ENCODE results near the gene LTK.

The LTK gene

GRCh38 chr15:41482110-41482877 is 31.3 kb downstream of the LTK start:
- Histone ChIP-seq H3K9me3 (ENCODE audit: insufficient read depth, low read length, severe bottlenecking) (no peaks in the 10 kb centered on the region), H3K27ac (ENCODE audit: low read length) (no peak overlapping the region), H2AFZ (ENCODE audit: low read depth, low read length) (no peak overlapping the region), H3K36me3 (ENCODE audit: insufficient read depth, low read length) (peaks cover 48% of the 10 kb centered on the region), H3K9ac (ENCODE audit: low read depth, low read length) (no peak overlapping the region), H3K4me2 (ENCODE audit: insufficient read depth, low read length) (no peak overlapping the region), H4K20me1 (ENCODE audit: insufficient read depth, low read length) (no peaks in the 10 kb centered on the region), H3K4me3 (ENCODE audit: low read depth in 1 of 2, low read length in 2 of 2) (no peak overlapping the region), H3K79me2 (ENCODE audit: insufficient read depth, low read length) (no peaks in the 10 kb centered on the region), H3K4me1 (ENCODE audit: insufficient read depth, low read length) (no peaks in the 10 kb centered on the region), H3K27me3 (ENCODE audit: insufficient read depth, low read length, poor library complexity) (no peaks in the 10 kb centered on the region)
- ATAC-seq (ENCODE audit: insufficient read depth, low read depth), result no peak
- TF ChIP-seq CTCF (IDR thresholded peaks at IDR 0.05; ENCODE audit: borderline replicate concordance, extremely low read depth, low read length, poor library complexity, severe bottlenecking) (no peak), EZH2 (IDR thresholded peaks at IDR 0.05; ENCODE audit: borderline replicate concordance, low read depth, low read length, severe bottlenecking) (no peak)
- no peak for DNase-seq

- H3K9ac ChIP-seq (ENCODE audit: low read depth, low read length), result no peak overlapping the region
- no peaks in the 10 kb centered on the region for H3K27me3 ChIP-seq (ENCODE audit: insufficient read depth, low read length, poor library complexity)
- DNase-seq (no peak), ATAC-seq (ENCODE audit: insufficient read depth, low read depth) (no peak)
- H2AFZ ChIP-seq (ENCODE audit: low read depth, low read length), result no peak overlapping the region
- H4K20me1 ChIP-seq (ENCODE audit: insufficient read depth, low read length), result no peaks in the 10 kb centered on the region
- H3K36me3 ChIP-seq (ENCODE audit: insufficient read depth, low read length), result peaks cover 65% of the 10 kb centered on the region
- no peak for TF ChIP-seq EZH2 (IDR thresholded peaks at IDR 0.05; ENCODE audit: borderline replicate concordance, low read depth, low read length, severe bottlenecking)
- no peak for TF ChIP-seq CTCF (IDR thresholded peaks at IDR 0.05; ENCODE audit: borderline replicate concordance, extremely low read depth, low read length, poor library complexity, severe bottlenecking)
- no peak overlapping the region for H3K4me2 ChIP-seq (ENCODE audit: insufficient read depth, low read length)
- H3K4me1 ChIP-seq (ENCODE audit: insufficient read depth, low read length), result no peaks in the 10 kb centered on the region
- H3K79me2 ChIP-seq (ENCODE audit: insufficient read depth, low read length), result no peaks in the 10 kb centered on the region
- H3K4me3 ChIP-seq (ENCODE audit: low read depth in 1 of 2, low read length in 2 of 2), result no peak overlapping the region
- H3K27ac ChIP-seq (ENCODE audit: low read length), result no peak overlapping the region
- H3K9me3 ChIP-seq (ENCODE audit: insufficient read depth, low read length, severe bottlenecking), result no peaks in the 10 kb centered on the region
These were observed 33.1 kb downstream of the LTK start for GRCh38 chr15:41480396-41481140.

GRCh38 chr15:41476416-41477048 is 37.1 kb downstream of the LTK start:
- Histone ChIP-seq H2AFZ (ENCODE audit: low read depth, low read length) (no peak overlapping the region), H3K4me1 (ENCODE audit: insufficient read depth, low read length) (no peaks in the 10 kb centered on the region), H3K4me2 (ENCODE audit: insufficient read depth, low read length) (no peak overlapping the region), H3K27ac (ENCODE audit: low read length) (no peak overlapping the region), H4K20me1 (ENCODE audit: insufficient read depth, low read length) (no peaks in the 10 kb centered on the region), H3K36me3 (ENCODE audit: insufficient read depth, low read length) (peaks cover 79% of the 10 kb centered on the region), H3K4me3 (ENCODE audit: low read depth in 1 of 2, low read length in 2 of 2) (no peak overlapping the region), H3K9ac (ENCODE audit: low read depth, low read length) (no peak overlapping the region), H3K27me3 (ENCODE audit: insufficient read depth, low read length, poor library complexity) (no peaks in the 10 kb centered on the region), H3K9me3 (ENCODE audit: insufficient read depth, low read length, severe bottlenecking) (no peaks in the 10 kb centered on the region), H3K79me2 (ENCODE audit: insufficient read depth, low read length) (no peaks in the 10 kb centered on the region)
- TF ChIP-seq EZH2 (IDR thresholded peaks at IDR 0.05; ENCODE audit: borderline replicate concordance, low read depth, low read length, severe bottlenecking) (no peak), CTCF (IDR thresholded peaks at IDR 0.05; ENCODE audit: borderline replicate concordance, extremely low read depth, low read length, poor library complexity, severe bottlenecking) (no peak)
- DNase-seq (no peak), ATAC-seq (ENCODE audit: insufficient read depth, low read depth) (no peak)
